Stimulated activated CD8-positive, alpha-beta memory T cell treated with anti-CD3 and anti-CD28 coated beads, Interleukin-4, amount 100 ng/mL, for 48 hours (primary cell): ENCODE data around the gene DMXL2.
"Not testable (repeated sequence)": the region's sequence is repeated elsewhere in the genome, so short reads cannot be mapped to it uniquely, and the experiment has no call there.

ENCODE experiments used
- DNase-seq: peaks from one replicate; pipeline ENCODE4 v3.0.0-alpha.2; 2020

DMXL2 gene

GRCh38 chr15:51483520-51483919, 139.1 kb downstream of the DMXL2 start:
- no peak for DNase-seq

- no peak for DNase-seq
Measured at GRCh38 chr15:51475736-51476135, 146.8 kb downstream of the DMXL2 start.

- no peak for DNase-seq
Measured at GRCh38 chr15:51470512-51470911, 152.1 kb downstream of the DMXL2 start.

DNA sequence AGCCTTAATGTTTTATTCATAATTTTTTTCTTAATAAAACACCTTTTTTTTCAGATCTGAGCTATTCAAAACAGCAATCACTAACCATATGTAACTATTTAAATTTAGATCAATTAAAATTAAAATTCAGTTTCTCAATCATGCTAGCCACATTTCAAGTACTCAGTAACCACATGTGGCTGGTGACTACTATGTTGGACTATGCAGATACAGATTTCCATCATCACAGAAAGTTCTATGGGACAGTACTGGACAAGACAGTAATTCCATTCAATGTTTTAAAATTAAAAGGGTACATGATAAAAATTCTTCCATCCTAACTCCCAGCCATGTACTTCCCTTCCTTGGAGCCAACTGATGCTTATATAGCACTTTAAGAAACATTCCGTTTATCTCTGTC, 161.8 kb downstream of the DMXL2 start:
- no peak for DNase-seq

- DNase-seq: no peak
Measured at GRCh38 chr15:51450001-51450400, 172.6 kb downstream of the DMXL2 start.

- no peak for DNase-seq
Measured at GRCh38 chr15:51448622-51449399, 173.8 kb downstream of the DMXL2 start.

GRCh38 chr15:51447855-51448621, 174.5 kb downstream of the DMXL2 start:
- DNase-seq: no peak

DNA sequence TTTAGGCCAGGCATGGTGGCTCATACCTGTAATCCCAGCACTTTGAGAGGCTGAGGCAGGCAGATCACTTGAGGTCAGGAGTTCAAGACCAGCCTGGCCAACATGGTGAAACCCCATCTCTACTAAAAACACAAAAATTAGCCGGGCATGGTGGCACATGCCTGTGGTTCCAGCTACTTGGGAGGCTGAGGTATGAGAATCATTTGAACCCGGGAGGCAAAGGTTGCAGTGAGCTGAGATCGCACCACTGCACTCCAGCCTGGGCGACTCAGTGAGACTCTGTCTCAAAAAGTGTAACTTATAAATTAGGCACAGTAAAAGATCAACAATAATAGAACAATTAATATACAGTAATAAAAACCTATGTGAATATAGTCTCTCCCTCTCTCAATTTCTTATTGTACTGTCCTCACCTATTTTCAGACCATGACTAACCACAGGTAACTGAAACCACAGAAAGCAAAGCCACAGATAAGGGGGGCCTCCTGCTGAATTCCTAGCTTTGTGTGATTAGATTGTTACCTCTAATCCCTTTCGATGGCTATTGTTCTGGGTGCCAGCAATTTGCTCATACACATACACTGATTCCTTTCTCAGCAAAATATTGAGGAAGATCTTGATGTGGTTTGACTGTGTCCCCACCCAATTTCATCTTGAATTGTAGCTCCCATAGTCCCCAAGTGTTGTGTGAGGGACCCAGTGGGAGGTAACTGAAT, 176.4 kb downstream of the DMXL2 start:
- DNase-seq: not testable (repeated sequence)

DNA sequence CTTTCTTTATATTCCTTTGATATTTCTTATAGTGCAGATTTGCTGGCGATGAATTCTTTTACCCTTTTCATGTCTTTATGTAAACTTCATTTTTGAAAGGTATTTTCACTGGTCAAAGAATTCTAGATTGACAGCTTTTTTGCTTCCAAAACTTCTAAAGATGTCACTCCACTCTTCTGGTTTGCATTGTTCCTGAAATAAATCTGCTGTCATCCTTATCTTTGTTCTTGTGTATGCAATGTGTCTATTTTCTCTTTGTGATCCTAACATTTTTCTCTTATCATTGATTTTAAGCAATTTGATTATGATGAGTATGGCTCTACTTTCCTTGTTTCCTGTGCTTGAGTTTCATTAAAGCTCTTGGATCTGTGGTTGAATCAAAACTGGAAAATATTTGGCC, 177.8 kb downstream of the DMXL2 start:
- DNase-seq: no peak

GRCh38 chr15:51444112-51444511, 178.5 kb downstream of the DMXL2 start:
- no peak for DNase-seq

DNA sequence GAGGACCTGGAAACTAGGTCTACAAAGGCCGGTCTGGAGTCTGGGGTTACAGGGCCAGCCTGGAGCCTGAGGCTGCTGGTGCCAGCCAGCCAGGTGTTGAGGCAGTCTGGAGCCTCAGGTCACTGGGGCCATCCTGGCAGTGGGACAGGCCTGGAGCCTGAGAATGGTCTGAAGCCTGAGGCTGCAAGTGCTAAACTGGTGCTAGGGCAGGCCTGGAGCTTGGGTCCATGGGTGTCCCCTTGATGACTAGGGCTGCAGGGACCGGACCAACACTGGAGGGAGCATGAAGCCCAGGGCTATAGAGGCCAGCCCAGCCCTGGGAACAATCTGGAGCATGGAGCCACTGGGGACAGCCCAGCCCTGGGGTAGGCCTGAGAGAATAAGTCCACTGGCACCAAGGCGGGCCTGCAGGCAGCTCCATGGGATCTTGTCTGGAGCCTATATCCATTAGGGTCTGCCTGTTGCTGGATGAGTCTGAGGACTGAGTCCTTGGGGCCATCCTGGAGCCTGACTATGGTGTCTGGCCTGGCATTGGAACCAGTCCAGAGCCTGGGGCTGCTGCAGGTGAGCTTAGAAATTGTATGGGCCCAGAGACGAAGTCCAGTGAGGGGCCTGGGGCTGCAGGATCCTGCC, 179.2 kb downstream of the DMXL2 start:
- DNase-seq: no peak

DNA sequence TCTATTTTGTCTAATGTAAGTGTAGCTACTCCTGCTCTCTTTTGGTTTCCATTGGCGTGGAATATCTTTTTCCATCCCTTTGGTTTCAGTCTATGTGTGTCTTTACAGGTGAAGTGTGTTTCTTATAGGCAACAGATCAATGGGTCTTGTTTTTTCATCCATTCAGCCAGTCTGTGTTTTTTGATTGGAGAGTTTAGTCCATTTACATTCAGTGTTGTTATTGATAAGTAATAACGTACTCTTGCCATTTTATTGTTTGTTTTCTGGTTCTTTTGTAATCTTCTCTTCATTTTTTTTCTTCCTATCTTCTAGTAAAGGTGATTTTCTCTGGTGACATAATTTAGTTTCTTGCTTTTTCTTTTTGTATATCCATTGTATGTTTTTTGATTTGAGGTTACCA, 184.0 kb downstream of the DMXL2 start:
- no peak for DNase-seq

GRCh38 chr15:51425517-51426040, 197.0 kb downstream of the DMXL2 start:
- no peak for DNase-seq

GRCh38 chr15:51424780-51425179, 197.8 kb downstream of the DMXL2 start:
- DNase-seq: no peak

DNA sequence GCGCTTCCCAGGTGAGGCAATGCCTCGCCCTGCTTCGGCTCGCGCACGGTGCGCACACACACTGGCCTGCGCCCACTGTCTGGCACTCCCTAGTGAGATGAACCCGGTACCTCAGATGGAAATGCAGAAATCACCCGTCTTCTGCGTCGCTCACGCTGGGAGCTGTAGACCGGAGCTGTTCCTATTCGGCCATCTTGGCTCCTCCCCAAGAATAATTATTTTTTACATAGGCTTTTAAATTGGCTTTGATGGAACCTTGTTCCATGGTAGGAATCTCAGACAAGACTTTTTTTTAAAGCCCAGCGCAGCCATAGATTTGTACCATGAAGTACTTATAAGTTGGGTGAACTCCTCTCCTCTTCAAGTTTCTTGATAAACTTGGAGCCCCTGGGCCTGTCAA, 199.5 kb downstream of the DMXL2 start:
- not testable (repeated sequence) for DNase-seq

DNA sequence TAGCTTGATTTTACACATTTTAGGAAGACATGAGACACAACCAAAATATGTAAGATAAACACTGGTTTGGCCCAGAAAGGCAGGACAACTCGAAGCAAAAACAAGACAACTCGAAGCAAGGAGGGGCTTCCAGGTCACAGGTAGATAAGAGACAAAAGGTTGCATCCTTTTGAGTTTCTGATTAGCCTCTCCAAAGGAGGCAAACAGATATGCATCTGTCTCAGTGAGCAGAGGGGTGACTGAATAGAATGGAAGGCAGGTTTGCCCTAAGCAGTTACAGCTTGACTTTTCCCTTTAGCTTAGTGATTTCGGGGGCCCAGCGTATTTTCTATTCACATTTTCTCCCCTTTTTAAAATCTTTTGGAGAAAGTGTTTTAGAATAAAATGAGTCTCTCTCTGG, 206.4 kb downstream of the DMXL2 start:
- no peak for DNase-seq

DNA sequence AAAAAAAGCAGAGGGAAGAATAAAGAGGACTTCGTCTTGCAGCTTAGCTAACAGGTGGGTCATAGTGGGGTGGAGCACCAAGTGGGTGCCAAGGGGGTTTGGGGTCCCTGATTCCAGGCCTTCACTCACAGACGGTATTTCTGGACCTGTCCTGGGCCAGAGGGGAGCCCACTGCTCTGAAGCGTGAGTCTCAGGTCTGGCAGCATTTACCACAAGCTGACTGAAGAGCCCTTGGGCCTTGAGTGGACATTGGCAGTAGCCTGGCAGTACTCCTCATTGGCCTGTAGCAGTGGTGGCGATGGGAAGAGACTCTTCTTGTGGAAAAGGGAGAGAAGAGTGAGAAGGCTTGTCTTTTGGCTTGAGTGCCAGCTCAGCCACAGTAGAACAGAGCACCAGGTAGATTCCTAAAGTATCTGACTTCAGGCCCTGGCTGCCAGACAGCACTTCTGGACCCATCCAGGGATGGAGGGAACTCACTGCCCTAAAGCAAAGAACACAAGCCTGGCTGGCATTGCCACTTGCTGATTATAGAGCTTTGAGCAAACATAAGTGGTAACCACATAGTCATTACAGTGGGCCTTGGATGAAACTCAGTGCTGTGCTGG, 208.2 kb downstream of the DMXL2 start:
- DNase-seq: no peak

DNA sequence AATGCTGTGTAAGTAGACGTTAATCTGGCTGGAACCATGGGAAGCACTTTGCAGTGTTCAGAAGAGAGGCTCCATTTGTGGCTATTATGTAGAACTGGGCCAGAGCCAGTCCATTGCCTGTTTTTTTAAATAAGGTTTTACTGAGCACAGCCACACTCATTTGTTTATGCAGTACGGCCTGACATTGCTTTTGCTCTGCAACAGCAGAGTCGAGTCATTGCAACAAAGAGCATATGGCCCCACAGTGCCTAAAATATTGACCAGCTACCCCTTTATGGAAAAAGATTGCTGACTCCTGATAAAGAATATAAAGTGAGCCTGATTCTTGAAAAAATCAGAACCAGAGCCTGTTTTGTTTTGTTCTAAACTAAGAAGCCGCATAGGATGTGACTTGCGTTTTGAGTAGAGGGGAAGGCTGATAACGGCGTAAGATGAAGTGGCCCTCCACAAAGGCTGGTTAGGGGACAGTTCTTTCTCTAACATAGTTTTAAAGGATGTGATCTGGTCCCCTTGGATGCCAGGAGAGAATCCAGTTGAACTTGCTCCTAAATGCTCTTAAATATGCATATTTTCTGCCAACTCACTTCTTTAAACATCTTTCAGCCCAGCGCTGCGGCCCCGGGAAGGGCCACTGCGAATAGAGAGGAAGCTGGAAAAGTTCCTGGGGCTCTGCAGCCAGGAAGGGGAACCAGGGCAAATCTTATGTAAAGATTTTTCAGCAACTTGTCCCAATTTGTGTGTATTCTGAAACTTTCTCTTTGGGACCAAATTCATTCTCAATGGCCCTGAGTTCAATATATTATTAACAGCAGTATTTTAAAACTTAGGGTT, 216.7 kb downstream of the DMXL2 start:
- no peak for DNase-seq

DNA sequence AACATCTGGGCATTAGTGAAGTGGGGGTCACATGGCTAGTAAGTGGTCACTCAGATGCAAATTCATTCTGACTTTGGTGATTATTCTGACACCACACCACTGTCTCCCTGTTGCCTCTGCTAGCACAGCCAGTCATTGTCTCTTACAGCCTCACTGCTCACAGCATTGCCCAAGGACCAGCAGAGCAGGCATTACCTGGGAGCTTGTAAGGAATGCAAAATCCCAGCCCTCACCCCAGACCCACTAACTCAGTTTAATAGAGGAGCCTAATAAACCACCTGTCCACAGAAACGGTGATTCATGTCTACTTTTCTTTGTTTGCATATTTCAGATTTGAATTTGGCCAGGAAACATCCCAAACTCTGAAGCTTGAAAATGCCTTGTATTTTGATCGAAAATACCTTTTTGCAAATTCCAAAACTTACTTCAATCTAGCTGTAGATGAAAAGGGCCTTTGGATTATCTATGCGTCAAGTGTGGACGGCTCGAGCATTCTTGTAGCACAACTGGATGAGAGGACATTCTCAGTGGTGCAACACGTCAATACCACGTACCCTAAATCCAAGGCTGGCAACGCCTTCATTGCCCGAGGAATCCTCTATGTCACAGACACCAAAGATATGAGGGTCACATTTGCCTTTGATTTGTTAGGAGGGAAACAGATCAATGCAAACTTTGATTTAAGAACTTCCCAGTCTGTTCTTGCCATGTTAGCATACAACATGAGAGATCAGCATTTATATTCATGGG, 218.4 kb downstream of the DMXL2 start:
- DNase-seq: no peak

DNA sequence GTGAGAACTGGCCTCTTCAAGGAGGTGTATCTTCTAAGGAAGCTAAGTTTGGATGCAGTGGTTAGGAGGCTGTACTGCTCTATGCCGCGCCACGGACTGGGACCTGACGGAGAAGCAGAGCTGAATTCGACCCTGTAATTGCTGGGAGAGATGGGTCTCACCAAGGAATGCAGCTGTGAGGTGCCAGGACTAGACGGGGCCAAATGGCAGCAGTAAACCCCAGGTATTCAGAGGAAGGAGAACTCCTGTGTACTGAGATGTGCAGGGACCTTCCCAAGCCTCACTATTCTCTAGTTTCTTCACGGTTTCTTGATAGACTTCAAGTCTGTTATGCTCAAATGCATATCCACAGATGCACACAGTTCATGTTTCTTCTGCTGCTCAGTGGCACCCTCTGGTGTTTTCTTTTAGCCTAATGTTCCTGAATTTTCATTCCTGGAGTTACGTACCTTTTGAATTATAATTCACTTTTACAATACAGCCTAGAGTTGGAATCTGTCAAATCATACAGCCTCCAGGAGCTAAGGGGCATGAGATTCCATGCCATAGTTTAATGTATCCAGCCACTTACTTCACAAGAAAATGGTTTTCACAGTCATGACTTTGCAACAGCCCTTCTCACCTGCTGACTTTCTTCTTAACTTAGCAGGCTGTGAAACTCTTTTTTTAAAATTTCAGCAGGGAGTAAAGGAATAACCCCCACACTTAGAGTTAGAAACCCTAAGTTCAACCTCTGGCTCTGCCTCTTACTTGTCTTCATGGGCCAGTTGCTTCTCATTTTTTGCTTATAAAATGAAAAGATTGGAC, 219.3 kb downstream of the DMXL2 start:
- no peak for DNase-seq
